CD4-positive, alpha-beta T cell treated with Interleukin-15 for 4 hours (primary cell): ENCODE measurements around the gene KDM4B.

Source experiments
- DNase-seq: peaks from one replicate; pipeline ENCODE4 v3.0.0-alpha.2; 2020; ENCODE audit warnings: low spot score

Gene KDM4B

DNA sequence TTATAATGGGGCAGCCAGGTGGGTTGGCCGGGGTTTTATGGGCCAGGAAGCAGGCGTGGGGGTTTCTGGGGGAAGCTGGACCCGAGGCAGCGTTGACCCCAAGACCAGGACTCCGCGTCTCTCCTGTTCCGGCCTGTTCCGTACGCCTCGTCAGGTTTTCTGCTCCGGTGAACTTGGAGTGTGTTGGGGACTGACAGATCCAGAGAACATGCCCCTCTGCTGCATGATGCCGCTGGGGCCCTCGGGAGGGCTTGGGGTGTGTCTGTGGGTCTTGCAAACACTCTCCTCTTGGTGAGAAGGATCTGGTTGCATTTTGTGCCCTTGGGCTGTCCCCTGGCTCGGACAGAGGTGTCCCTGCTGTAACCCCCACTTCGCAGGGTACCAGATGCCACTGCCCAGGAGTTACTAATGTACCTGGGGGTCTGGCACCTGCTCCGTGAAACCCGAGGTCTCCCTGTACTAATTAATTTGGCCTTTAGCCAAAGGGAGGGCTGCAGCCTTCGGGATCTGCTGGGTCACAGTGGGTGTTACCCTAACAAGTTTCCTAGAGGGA, 15.6 kb downstream of the KDM4B start:
- DNase-seq, result no peak

DNA sequence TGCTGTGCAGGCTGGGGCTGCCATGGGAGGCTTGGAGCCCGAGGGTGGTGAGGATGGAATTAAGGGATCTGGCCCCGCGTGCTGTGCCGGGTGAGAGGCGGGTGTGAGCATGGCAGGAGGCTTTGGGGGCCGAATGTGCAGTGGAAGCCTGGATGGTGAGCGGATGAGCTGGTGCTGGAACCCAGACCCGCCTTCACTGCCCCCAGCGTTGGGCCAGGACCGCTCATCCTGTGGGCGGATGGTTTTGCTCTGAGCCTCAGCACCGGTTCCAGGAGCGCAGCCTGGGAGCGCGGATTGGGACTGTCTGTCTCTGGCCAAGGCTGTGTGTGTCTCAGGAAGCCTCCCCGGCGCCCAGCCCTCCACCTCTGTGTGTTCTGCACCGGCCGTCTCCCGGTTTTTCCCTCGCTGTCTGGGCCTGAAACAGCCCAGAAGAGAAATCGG, 16.7 kb downstream of the KDM4B start:
- DNase-seq, result no peak

DNA sequence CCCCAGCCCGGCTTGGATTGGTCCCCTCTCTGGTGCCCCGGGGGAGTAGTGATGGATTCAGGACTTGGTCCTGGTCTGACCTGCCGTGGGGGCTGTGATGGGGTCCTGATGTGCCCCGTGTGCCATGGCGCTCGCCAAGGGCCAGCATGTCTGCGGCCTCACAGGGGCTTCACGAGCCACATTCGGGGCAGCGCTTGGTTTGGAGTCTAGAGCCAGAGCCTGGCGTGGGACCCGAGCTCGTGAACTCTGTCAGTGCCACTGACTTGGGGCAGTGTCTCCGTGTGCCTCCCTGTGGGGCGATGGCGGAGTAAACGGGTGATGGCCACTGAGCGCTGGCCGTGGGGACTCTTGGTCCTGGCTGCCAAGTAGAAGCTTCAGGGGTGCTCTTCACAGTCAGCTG, 17.1 kb downstream of the KDM4B start:
- DNase-seq, result no peak

DNA sequence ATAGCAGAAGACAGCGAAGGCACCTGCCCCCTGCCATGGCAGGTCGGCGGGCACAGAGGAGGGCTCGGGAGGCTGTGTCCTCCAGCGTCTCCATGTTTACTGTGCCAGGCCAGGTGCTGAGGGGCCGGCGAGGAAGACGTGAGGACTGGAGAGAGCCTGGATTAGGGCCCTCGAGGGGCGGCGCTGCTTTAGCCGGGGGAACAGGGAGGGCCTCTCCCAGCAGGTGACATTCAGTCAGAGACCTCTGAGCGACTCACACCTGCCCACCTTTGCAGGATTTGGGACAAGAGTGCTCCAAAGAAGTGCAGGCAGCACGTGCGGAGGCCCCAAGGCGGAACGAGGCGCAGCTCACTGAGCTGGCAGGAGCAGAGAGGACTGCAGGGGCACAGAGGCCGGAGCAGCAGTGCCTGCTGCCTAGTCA, 17.6 kb downstream of the KDM4B start:
- no peak for DNase-seq

DNA sequence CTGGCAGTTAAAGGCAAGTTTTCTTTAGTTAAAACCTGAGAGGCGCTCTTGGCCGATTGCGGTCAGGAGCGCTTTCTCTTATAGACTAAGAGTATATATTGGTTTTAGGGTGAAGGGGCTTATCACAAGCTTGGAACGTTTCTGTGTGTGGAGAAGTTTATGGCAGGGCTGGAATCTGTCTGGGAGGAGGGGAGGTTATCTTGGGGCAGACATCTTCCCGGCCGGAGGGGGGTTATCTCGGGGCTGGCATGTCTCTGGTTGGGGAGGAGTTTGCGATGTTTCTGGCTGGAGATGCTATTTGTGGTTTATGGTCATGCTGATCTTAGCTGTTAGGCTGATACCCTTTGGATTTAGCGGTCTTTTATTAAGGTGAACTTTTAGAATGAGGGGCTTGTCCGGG, 18.3 kb downstream of the KDM4B start:
- no peak for DNase-seq

DNA sequence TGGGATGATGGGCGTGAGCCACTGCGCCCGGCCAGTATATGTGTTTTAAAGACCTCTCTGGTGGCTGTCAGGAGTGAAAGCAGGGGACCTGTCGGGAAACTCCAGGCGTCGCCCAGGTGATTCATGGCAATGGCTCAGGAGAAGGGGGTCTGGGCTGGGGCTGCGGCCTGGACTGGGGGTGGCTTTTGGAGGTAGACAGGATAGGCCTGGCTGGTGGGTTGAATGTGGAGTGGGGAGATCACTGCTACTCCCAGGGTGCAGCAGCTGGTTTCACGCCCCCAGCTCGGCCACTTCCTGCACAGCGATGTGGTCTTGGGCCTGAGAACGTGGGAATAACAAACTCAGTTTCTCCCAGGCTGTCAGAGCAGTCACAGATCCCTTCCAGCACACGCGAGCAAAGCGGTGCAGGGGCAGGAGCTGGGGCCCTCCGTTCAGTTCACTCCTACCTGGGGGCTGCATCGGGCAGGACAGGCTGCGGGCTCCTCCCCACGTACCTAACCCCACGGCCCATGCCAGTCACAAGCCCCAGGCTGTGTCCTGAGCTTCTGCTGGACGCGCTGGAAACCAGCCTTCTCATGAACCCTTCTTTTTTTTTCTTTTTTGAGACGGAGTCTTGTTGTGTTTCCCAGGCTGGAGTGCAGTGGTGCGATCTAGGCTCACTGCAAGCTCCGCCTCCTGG, 18.9 kb downstream of the KDM4B start:
- no peak for DNase-seq

DNA sequence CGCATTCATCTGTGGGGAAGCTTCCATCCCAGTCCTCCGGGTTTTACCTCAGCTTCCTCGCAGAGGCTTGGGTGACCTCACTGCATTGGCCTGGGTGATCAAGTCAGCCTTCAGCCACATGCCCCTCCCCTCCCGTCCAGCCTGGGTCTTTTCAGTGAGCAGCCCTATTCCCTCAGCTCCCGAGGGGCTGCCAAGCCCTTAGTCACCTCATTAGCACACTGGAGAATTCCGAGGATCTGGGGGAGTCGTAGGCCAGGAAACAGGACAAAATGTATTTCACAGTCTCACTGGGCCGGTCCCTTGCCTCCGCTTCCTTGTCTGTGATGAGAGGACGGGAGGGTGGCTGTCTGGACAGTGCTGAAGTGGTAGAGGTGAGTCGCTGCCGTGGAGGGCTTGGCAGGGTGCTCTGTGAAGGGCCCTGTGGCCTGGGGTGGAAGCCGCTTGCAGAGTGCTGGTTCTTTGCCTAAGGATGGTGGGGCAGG, 19.9 kb downstream of the KDM4B start:
- no peak for DNase-seq

- DNase-seq, result no peak
These were observed 21.4 kb downstream of the KDM4B start for GRCh38 chr19:4990306-4990705.

- DNase-seq, result no peak
These were observed 22.6 kb downstream of the KDM4B start for GRCh38 chr19:4991538-4991937.

DNA sequence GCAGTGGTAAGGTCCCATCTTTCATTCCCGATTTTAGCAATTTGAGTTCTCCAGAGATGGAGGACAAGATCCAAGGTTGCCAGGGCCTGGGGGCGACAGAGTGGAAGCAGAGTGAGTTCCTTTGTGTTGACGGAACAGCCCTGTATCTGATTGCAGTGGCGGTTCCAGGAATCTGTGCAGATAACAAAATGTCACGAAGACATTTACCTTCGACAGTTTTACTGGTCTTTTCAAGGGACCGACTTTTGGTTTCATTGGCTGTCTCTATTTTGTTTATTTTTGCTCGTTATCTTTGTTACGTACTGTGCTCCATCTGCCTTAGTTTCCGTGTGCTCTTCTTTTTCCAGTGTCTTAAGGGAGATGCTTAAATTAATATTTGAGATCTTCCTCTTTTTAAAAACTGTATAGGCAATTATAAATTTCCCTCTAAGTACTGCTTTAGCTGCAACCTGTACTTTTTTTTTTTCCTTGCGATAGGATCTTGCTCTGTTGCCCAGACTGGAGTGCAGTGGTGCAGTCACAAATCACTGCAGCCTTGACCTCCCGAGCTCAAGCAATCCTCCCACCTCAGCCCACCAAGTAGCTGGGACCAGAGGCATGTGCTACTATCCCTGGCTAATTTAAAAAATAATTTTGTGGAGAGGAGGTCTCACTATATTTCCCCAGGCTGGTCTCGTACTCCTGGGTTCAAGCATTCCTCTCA, 23.2 kb downstream of the KDM4B start:
- DNase-seq, result no peak

DNA sequence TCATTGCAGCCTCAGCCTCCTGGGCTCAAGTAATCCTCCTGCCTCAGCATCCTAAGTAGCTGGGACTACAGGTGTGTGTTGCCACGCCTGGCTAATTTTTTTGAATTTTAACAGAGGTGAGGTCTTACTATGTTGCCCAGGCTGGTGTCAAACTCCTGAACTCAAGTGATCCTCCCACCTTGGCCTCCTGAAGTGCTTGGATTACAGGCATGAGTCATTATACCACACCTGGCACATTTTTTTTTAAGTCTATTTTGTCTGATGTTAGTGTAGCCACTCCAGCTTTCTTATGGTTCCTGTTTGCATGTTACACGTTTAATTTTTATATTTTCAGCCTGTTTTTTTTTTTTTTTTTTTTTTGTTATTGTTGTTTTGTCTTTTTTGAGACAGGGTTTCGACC, 24.8 kb downstream of the KDM4B start:
- DNase-seq, result no peak

DNA sequence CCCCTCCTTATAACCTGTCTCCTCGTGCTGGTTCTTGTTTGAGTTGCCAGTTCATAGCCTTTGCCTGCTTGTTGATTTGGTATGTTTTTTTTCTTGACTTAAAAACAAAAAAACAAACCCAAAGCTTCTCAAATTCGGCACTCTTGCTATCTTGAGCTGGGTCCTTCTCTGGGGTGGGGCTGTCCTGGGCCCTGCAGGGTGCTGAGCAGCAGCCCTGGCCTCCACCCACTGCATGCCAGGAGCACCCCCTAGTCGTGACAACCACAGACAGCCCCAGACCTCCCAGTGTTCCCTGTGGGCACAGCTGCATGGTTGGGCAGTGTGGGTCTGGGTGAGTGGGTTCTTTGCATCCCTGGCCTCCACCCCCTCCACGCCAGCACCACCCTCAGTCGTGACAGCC, 27.8 kb downstream of the KDM4B start:
- no peak for DNase-seq

- no peak for DNase-seq
These were observed 28.4 kb downstream of the KDM4B start for GRCh38 chr19:4997297-4997696.

DNA sequence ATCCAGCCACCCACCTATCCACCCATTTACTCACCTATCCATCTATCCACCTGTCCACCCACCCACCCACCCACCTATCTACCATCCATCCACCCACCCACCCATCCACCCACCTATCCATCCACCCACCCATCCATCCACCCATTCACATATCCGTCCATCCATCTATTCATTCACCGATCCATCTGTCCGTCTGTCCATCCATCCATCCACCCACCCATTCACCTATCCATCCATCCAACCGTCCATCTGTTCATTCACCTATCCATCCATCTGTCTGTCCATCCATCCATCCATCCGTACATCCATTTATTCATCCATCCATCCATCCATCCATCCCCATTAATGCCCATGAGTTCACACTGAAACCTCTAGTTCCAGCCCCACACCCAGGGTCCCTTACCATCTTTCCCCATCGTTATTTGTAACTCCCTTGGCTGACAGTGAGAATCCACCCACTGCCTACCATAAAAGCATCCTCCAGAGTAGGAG, 31.3 kb downstream of the KDM4B start:
- DNase-seq, result no peak

DNA sequence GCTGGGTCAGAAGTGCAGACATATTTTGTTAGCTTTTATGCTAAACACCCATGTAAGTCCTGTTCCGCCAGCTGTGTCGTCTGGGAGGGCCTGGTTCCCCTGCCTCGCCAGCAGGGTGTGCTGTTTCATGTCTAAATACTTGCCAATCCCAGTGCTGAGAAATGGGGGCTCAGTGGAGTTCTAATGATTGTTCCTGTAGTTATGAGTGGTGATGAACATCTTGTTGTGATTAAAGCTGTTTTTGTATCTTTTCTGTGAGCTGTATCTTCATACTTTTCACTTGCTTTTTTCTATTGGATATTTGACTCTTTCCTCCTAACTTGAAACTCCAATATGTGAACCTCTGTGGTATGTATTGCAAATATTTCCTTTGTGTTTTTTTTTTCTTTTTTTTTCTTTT, 32.7 kb downstream of the KDM4B start:
- DNase-seq, result peak; percentile 21

DNA sequence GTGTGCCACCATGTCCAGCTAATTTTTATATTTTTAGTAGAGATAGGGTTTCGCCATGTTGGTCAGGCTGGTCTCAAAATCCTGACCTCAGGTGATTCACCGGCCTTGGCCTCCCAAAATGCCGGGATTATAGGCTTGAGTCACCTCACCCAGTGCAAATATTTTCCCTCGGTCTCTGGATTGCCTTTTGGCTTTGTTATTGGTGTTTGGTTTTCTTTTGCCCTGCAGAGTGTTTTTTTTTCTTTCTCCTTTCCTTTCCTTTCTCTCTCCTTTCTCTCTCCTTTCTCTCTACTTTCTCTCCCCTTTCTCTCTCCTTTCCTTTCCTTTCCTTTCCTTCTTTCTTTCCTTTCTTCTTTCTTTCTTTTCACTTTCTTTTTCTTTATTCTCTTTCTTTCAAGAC, 33.2 kb downstream of the KDM4B start:
- DNase-seq, result no peak

DNA sequence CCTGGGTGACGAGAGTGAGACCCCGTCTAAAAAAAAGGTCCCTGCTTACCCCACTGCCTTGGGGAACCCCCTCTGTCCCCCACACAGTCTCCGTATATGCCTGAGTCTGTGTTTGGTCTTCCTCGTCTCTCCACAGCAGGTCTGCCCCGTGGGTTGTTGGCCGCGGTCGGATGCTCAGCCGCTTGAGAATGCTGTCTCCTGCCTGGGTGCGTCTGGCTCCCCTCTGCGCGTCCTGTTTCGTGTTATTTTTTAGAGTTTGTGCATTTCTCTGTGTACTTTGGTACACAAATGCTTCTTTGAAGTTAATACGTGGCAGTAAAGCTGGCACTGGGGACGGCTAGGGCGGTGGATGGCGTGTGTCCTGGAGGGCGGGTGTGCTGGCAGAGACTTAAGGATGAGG, 34.9 kb downstream of the KDM4B start:
- no peak for DNase-seq

GRCh38 chr19:5005096-5005495, 36.2 kb downstream of the KDM4B start:
- no peak for DNase-seq

DNA sequence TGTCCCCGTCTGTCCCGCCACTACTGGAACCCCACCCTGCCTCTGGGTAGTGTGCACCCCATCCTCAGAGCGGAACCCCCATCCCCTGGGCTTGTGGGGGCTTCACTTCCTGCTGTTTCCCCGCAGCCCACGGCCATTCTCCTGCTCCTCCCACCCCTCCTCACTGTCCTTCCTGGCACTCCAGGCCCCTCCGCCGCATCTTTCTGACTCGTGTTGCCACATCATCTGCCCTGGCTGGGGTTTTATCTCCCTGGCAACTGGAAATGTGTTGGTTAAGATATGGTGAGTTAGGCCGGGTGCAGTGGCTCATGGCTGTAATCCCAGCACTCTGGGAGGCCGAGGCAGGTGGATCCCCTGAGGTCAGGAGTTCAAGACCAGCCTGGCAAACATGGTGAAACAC, 37.3 kb downstream of the KDM4B start:
- DNase-seq, result no peak

- no peak for DNase-seq
These were observed 37.9 kb downstream of the KDM4B start for GRCh38 chr19:5006821-5007220.

DNA sequence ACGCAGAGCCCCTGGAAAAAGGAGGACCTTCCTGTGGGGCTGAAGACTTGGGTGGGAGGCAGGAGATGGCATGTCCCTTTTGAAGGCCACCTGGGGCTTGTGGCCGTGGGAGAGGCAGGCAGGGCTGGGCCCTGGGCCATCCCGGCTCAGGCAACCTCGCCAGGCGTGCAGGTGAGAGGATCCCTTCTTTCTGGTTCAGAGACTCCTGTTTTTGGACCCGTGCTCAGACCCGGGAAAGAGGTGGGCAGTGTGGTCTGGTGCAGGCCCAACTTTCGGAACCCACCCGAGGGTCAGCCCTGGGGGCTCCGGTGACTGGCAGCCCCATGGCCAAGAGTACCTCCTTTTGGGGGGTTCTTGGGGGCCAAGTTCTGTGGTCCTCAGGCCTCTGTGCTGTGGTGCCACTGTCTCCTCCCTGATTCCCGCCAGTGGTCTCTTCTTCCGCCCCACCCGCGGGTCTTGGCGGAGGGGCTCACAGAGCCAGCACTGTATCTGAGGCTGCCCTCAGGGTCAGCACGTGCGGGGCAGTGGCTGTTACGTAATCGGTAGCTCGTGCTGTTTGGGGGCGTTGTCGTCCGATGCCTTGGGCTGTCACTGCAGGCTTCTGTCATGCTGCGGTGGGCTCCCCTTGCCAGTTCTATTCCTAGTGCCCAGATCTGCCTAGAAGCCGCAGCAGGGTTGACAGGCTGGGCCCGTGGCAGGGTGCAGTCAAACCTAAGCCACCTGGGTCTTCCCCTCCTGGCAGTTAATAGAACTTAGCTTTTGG, 42.7 kb downstream of the KDM4B start:
- DNase-seq, result no peak

- DNase-seq, result no peak
These were observed 44.0 kb downstream of the KDM4B start for GRCh38 chr19:5012688-5013457.
